ENCODE data around the gene DHRS7B.
A peak's percentile ranks its signal among the peaks of the same experiment; 100 is the strongest.
"Not testable (repeated sequence)": the region's sequence is repeated elsewhere in the genome, so short reads cannot be mapped to it uniquely, and the experiment has no call there.

The DHRS7B gene

GRCh38 chr17:21113049-21113690 lies 13.6 kb upstream of the DHRS7B start:
- no peak for DNase-seq

- DNase-seq = no peak
These were observed 13.0 kb upstream of the DHRS7B start for GRCh38 chr17:21113716-21114115.

- DNase-seq = not testable (repeated sequence)
These were observed 12.0 kb upstream of the DHRS7B start for GRCh38 chr17:21114791-21115190.

- peak; percentile 70 for DNase-seq
These were observed 7.4 kb upstream of the DHRS7B start for GRCh38 chr17:21119247-21119918.

- DNase-seq = no peak
These were observed 6.9 kb upstream of the DHRS7B start for GRCh38 chr17:21119919-21120249.

- DNase-seq = no peak
These were observed 2.7 kb upstream of the DHRS7B start for GRCh38 chr17:21124086-21124485.

- not testable (repeated sequence) for DNase-seq
These were observed 2.2 kb upstream of the DHRS7B start for GRCh38 chr17:21124517-21124916.

- peak; percentile 21 for DNase-seq
These were observed 902 bp upstream of the DHRS7B start for GRCh38 chr17:21125862-21126261.

GRCh38 chr17:21127509-21128077 lies 829 bp downstream of the DHRS7B start:
- DNase-seq = no peak

GRCh38 chr17:21129023-21129681 lies 2.4 kb downstream of the DHRS7B start:
- no peak for DNase-seq

GRCh38 chr17:21131137-21131536 lies 4.4 kb downstream of the DHRS7B start:
- DNase-seq = no peak

GRCh38 chr17:21132428-21132827 lies 5.7 kb downstream of the DHRS7B start:
- DNase-seq = no peak

GRCh38 chr17:21134559-21134958 lies 7.8 kb downstream of the DHRS7B start:
- DNase-seq = no peak

- no peak for DNase-seq
These were observed 14.1 kb downstream of the DHRS7B start for GRCh38 chr17:21140911-21141310.

- no peak for DNase-seq
These were observed 14.6 kb downstream of the DHRS7B start for GRCh38 chr17:21141331-21141730.

- DNase-seq = not testable (repeated sequence)
These were observed 15.3 kb downstream of the DHRS7B start for GRCh38 chr17:21142065-21142464.

- DNase-seq = no peak
These were observed 16.9 kb downstream of the DHRS7B start for GRCh38 chr17:21143695-21144094.

- not testable (repeated sequence) for DNase-seq
These were observed 17.5 kb downstream of the DHRS7B start for GRCh38 chr17:21144299-21144698.

- DNase-seq = no peak
These were observed 19.7 kb downstream of the DHRS7B start for GRCh38 chr17:21146362-21147015.

GRCh38 chr17:21149621-21150020 lies 22.9 kb downstream of the DHRS7B start:
- no peak for DNase-seq

- DNase-seq = no peak
These were observed 26.0 kb downstream of the DHRS7B start for GRCh38 chr17:21152731-21153130.

- DNase-seq = no peak
These were observed 31.0 kb downstream of the DHRS7B start for GRCh38 chr17:21157586-21158370.

- DNase-seq = no peak
These were observed 33.6 kb downstream of the DHRS7B start for GRCh38 chr17:21160401-21160800.

All from stimulated activated CD4-positive, alpha-beta T cell treated with anti-CD3 and anti-CD28 coated beads, Interleukin-1b, Interleukin-23, amount 100 ng/mL, for 48 hours (primary cell).